GM21529 (cell line): ENCODE results near the gene MEIKIN.

ENCODE experiments used
- ATAC-seq: cut with Tn5 transposase; IDR thresholded peaks from one replicate; pipeline ENCODE4 v1.9.1; 2021; ENCODE audit not compliant: unreplicated experiment

Gene MEIKIN

DNA sequence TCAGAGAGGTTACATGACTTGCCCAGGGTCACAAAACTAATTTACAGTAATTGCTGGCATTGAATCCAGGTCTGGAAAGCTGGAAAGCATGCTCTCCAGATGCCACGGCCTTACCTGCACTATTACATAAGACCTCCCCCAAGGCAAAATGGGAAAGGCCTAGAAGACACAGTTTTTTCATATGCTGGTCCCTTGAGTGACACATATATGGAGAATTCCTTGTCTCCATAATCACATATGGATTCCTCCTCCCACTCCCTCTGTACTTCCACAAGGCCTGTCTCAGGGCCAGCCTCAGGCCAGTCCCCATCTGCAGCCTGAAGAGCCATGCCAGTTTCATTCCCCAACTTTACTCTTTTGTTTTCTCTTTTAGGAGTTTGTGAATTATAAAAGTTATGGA, 28.6 kb upstream of the MEIKIN start:
- ATAC-seq = no peak

- ATAC-seq = no peak
Measured at GRCh38 chr5:131973089-131973712, 27.7 kb upstream of the MEIKIN start.

DNA sequence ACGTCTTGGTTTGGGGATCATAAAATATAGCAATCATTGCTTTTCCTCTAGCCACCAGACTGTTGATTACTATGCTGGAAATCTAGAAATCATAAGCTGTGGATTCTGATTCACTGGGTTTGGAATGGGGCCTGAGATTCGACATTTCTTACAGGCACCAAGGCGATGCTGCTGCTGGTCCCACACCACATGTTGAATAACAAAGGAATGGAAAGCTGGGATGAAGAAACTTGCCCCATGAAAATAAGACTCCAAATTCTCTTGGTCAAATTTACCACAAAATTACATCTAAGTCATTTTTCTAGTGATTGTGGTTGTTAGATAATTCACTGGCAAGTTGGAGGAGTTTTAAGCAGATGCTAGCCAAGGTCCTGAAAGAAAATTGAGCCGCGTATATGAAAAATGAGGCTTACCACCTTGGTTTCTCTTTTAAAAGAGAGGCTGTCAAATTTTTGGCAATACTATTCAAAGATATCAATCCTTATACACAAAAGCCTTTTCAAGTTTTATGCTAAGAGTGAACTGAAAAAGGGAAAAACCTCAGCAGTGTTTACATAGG, 23.0 kb upstream of the MEIKIN start:
- ATAC-seq = no peak

GRCh38 chr5:131966551-131966950, 21.1 kb upstream of the MEIKIN start:
- ATAC-seq = no peak

DNA sequence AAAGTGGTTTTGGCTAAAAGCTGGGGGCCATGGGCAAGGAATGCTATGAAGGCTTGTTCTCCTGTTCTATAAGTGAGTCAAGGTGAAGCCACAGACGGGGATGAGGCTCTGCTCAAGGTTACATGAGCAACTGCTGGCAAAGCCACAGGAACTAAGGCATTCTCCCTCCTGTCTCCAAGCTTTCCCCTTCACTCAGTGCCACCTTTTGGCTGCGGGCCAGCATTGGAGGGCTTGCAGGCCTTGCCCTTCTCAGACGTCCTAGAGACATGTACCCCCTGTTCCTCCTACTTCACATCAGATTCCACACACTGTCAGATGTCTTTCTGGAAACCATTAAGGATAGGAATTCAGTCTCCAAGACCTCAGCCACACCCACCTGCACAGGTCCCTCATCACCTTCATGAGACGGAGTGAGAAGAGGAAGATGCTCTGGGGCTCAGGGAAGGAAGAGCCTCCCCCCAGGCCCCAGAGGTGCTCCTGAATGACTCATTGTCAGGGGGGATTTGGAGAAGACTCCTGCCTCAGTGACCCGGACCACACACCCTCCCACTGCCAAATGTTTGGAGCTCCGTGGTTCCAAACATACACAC, 20.5 kb upstream of the MEIKIN start:
- no peak for ATAC-seq

DNA sequence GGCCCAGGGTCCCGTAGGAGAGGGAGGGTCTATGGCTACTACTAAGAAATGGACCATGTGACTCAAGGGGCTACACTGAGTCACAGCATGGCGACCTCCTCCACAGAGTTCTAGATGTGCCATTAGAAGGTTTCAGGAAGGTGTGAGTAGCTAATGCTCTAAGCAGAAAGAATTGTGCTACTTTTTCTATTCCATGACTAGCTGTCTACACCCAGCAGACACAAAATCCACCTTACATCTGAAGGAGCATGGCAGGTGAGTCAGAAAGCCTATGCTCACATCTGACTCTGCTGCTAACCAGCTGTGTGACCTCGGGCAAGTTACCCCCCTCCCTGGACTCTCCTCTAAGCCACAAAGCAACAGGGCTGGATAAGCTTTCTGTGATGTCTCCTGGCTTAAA, 14.4 kb upstream of the MEIKIN start:
- no peak for ATAC-seq

DNA sequence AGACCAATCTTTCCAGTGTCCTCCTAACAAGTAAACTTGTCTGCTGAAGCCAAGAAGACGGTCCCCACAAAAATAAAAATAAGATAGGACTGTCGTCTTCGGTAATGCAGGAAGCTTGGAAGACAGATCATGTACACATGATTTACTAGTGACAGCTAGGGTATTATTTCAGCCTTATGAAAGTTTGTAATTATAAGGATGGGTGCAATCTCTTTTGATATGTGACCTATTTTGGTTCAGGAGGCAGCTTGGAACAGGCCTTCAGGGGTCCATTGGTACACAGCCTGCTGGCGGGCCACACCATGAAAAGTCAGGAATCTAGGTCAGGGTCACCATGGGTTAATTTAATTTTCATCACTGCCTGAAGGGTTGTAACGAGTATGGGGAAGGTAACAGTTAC, 13.7 kb upstream of the MEIKIN start:
- ATAC-seq = no peak

DNA sequence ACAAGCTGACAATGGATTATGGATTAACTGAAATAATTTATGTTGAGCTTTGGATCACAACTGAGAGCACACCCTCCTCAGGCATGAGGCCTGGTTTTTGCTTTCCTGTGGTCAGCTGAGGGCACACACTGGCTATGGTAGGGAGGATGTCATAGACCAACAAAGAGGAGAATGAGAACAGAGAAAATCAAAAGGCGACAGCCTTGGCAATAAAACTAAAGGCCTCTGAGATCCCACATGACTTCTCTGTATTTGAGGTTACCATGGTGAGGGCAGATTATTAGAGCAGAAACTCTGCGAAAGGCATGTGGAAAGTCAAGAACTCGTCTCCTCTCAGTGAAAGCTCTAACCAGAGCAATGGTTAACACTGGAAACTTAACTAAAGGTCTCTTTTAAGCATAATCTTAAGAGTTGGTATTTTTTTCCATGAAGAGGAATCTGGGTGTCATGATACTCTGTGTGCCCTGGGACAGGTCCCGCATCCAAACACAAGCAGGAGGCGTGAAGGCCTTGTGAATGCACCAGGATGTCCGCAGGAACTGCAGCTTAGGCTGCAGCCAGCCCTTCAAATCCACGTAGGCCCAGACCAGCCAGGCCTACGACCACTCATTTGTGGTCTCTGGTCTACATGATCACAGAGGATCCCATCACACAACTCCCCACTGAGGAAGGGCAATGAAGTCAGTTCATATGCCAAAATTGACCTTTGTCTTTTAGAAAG, 12.4 kb upstream of the MEIKIN start:
- ATAC-seq = no peak

DNA sequence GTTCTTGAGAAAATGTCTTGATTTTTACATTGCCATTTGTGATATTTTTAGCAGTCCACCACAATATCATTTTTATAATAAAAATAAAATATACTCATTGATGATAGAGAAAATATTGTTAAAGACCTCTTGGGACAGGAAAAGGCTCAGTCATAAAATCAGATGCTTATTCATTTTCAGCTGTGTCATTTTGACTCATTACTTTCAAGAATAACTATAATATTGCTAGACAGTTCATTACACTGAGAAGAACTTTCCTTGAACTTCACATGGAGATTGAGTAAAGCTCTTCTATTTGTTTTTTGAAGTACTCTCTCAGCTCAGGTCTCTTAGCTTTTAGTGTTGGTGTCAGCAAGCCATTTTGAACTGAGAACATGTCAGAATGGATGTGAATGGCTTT, 8.5 kb upstream of the MEIKIN start:
- no peak for ATAC-seq

DNA sequence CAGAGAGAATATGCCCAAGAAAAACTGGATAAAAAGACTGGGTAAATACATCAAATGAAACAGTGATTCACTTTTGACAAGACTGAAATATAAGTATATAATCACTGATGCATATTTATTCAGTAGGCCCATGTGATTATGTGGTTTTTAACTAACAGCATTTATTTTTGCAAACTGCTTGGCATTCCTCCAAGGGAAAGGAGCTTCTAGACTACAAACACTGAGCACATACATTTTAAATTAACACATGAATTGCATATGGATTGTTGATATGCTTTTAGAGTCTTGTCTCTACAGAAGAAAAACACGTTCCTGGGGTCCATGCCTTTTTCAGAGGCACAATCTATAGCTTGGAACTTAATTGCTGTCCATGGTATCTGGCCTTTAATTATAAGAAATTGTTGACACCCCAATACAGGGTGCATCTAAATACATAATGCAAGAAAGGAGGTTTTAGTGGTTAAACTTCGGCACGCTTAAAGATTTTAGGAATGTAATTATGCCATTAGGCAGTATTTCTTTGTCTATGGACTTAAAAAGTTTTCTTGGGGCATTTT, 6.9 kb upstream of the MEIKIN start:
- no peak for ATAC-seq

- ATAC-seq = no peak
Measured at GRCh38 chr5:131950706-131951105, 5.2 kb upstream of the MEIKIN start.

DNA sequence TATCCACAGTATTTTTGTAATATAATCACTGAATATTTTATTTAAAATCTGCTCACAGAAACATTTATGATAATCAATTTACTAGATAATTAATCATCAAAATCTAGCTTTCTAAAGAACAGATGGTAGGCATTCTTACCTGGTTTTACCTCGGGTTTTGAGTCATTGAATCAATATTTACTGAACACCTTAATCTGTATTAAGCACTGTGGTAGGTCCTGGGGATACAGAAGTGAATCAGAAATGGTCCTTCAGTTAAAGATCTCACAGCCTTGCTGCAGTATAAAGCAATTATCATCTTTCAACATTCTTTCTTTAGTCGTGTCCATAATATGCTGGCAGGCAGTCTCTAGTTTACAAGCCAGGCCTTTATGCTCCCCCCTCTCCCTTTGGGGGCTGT, 2.0 kb upstream of the MEIKIN start:
- ATAC-seq = no peak

DNA sequence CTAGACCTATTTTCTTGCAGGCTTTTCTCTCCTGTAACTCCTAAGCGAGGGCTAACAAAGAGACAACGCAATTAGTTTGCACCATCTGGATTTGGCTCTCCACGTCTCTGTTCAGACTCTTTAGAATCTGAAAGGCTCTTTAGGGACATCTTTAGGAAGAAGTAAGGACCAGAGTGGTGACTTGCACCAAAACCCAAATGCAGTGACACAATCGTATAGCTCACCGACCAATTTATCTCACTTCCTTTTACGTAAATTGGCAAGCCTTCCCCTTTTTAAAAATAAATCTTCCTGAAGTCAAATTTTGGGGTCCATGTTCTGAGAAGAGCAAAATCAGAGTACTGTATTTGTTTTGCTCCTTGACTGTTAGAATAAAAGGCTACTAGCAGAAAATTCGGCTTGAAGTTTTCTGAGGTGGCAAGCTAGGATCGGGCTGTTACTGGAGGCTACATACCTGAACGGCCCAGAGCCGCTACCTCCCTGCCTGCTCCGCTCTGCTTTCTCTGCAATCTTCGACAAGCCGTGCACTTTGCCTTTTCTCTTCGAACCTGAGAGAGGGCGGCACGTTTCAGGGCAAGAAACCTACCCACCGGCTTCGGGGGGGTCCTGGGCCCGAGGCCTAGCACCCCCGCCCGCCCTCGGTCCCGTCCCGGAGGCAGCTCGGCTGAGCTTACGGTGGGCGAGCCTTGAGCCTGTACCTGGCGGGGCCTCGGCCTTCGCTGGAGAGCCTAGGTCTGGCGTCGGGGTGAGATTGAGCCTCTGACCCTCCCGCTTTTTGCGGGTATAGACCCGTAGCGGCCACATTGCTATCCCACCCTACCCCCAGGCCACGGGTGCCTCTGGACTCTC, 537 bp downstream of the MEIKIN start:
- ATAC-seq = no peak

DNA sequence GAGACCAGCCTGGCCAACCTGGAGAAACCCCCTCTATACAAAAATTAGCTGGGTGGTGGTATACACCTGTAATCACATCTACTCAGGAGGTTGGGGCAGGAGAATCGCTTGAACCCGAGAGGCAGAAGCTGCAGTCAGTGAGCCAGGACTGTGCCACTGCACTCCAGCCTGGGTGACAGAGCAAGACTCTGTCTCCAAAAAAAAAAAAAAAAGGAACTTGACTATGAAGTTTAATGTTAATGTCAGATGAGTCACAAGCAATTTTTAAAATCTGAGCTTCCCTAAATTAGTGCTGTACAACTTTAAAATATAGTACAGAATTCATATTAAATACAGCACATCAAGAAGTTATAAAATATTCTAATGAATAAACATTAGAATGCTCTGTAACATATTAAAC, 1.5 kb downstream of the MEIKIN start:
- no peak for ATAC-seq

GRCh38 chr5:131942016-131942415, 3.4 kb downstream of the MEIKIN start:
- ATAC-seq = no peak

- no peak for ATAC-seq
Measured at GRCh38 chr5:131939690-131940345, 5.6 kb downstream of the MEIKIN start.

DNA sequence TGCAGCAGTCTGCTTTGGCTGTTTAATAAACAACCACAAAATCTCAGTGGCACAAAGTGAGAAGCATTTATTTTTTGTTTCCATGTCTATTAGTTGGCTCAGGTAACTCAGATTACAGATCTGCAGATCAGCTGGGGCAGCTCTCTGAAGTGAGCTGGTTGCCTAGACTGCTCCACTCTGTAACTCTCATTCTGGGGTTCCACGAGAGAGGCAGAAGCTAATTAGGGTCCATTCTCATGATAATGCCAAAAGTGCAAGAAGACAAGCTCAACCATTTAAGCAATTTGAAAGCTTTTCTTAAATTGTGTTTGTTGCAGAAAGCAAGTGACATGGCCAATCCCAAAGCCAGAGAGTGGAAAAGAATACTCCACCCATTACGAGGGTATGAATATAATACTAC, 13.2 kb downstream of the MEIKIN start:
- ATAC-seq = no peak

GRCh38 chr5:131928957-131929356, 16.5 kb downstream of the MEIKIN start:
- no peak for ATAC-seq

- ATAC-seq = no peak
Measured at GRCh38 chr5:131926168-131926567, 19.3 kb downstream of the MEIKIN start.

DNA sequence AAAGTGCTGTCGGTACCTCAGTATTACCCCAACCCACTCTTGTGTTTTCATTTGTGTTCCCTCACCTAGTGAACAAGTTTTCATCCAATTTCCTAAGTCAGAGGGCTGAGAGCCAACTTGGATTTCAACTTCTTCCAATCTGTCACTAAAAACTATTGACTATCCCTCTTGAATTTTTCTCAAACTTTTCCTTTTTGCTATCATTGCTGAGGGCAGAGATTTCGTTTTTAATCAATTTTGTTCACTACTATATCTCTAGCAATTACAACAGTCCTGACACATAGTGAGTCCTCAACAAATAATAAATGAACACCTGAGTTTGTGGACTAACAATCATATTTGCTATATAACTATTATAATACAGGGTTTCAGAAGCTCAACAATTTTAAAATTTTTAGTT, 29.0 kb downstream of the MEIKIN start:
- no peak for ATAC-seq

GRCh38 chr5:131914472-131914871, 31.0 kb downstream of the MEIKIN start:
- ATAC-seq = no peak
